GM21576 (cell line): ENCODE results near the gene EGFLAM.

Experiments used
- ATAC-seq: cut with Tn5 transposase; IDR thresholded peaks from one replicate; pipeline ENCODE4 v1.9.1; 2021; ENCODE audit warnings: mild to moderate bottlenecking, moderate library complexity; ENCODE audit not compliant: unreplicated experiment

The EGFLAM gene

GRCh38 chr5:38371596-38371995, 113.2 kb downstream of the EGFLAM start:
- no peak for ATAC-seq

- ATAC-seq: no peak
Measured at GRCh38 chr5:38373743-38374142, 115.4 kb downstream of the EGFLAM start.

- no peak for ATAC-seq
Measured at GRCh38 chr5:38375423-38375822, 117.1 kb downstream of the EGFLAM start.

GRCh38 chr5:38376404-38376803, 118.0 kb downstream of the EGFLAM start:
- no peak for ATAC-seq

GRCh38 chr5:38378579-38378978, 120.2 kb downstream of the EGFLAM start:
- ATAC-seq: no peak

GRCh38 chr5:38379350-38379937, 121.1 kb downstream of the EGFLAM start:
- no peak for ATAC-seq

GRCh38 chr5:38380537-38380936, 122.2 kb downstream of the EGFLAM start:
- ATAC-seq: no peak

GRCh38 chr5:38381361-38381760, 123.0 kb downstream of the EGFLAM start:
- ATAC-seq: no peak

- ATAC-seq: peak; percentile 94
Measured at GRCh38 chr5:38382898-38383297, 124.5 kb downstream of the EGFLAM start.

- no peak for ATAC-seq
Measured at GRCh38 chr5:38383701-38384100, 125.3 kb downstream of the EGFLAM start.

GRCh38 chr5:38384396-38384795, 126.0 kb downstream of the EGFLAM start:
- ATAC-seq: no peak

GRCh38 chr5:38387161-38387560, 128.8 kb downstream of the EGFLAM start:
- ATAC-seq: no peak

GRCh38 chr5:38393636-38394035, 135.3 kb downstream of the EGFLAM start:
- ATAC-seq: no peak

- ATAC-seq: no peak
Measured at GRCh38 chr5:38396766-38397165, 138.4 kb downstream of the EGFLAM start.

- no peak for ATAC-seq
Measured at GRCh38 chr5:38400365-38400764, 142.0 kb downstream of the EGFLAM start.

- ATAC-seq: no peak
Measured at GRCh38 chr5:38401145-38401544, 142.8 kb downstream of the EGFLAM start.

- no peak for ATAC-seq
Measured at GRCh38 chr5:38403406-38403805, 145.0 kb downstream of the EGFLAM start.

GRCh38 chr5:38403877-38404635, 145.7 kb downstream of the EGFLAM start:
- ATAC-seq: no peak

GRCh38 chr5:38404667-38405276, 146.4 kb downstream of the EGFLAM start:
- ATAC-seq: no peak

- ATAC-seq: no peak
Measured at GRCh38 chr5:38408446-38409198, 150.3 kb downstream of the EGFLAM start.

- ATAC-seq: no peak
Measured at GRCh38 chr5:38410304-38410990, 152.1 kb downstream of the EGFLAM start.
